HepG2 (cell line): ENCODE data around the gene COA7. TPM values are rescaled to one million over a fixed set of nuclear protein-coding genes. Genes with fewer than 3 reads are reported as not detected.

Experiments used
- FOXC1 ChIP-seq: sonication (generic); formaldehyde crosslinking; IDR thresholded peaks from 2 replicates; pipeline ENCODE4 v1.8.0; 2022; ENCODE audit warnings: mild to moderate bottlenecking, missing genetic modification reagents, borderline replicate concordance
- GFI1 ChIP-seq: sonication (generic); formaldehyde crosslinking; IDR thresholded peaks from 2 replicates; pipeline ENCODE4 v1.5.0; 2020; ENCODE audit warnings: missing genetic modification reagents, mild to moderate bottlenecking, borderline replicate concordance
- LCORL ChIP-seq, 2 experiments: fragments of 450-650 bp in 1 of 2; sonication (generic) in 1 of 2; formaldehyde crosslinking in 1 of 2; IDR thresholded peaks; 2 replicates each; pipeline versions ENCODE4 v1.5.0 to v1.6.1; 2017 to 2020; ENCODE audit warnings: antibody characterized with exemption in 1 of 2, missing genetic modification reagents in 1 of 2
- MBNL3 ChIP-seq: fragments of 250-450 bp; sonication (Bioruptor Pico); conservative IDR thresholded peaks from 2 replicates; pipeline ENCODE4 v1.8.0; 2022; ENCODE audit warnings: mild to moderate bottlenecking, inconsistent platforms
- NFYC ChIP-seq: IDR thresholded peaks from 2 replicates; pipeline ENCODE4 v1.6.1; 2016; ENCODE audit warnings: missing genetic modification reagents, missing compliant biosample characterization
- PHB2 ChIP-seq: fragments of 450-650 bp; IDR thresholded peaks from 2 replicates; pipeline ENCODE4 v1.6.1; 2018; ENCODE audit not compliant: partially characterized antibody
- POLR2AphosphoS2 ChIP-seq: IDR thresholded peaks from 2 replicates; pipeline ENCODE4 v1.6.1; 2011; ENCODE audit warnings: low read depth, low read length, improper control_type of control experiment
- ZNF552 ChIP-seq: sonication (generic); formaldehyde crosslinking; IDR thresholded peaks from 2 replicates; pipeline ENCODE4 v1.9.0; 2022; ENCODE audit warnings: missing genetic modification reagents, mild to moderate bottlenecking, borderline replicate concordance
- ZNF619 ChIP-seq: sonication (generic); formaldehyde crosslinking; IDR thresholded peaks from 2 replicates; pipeline ENCODE4 v1.4.0; 2020; ENCODE audit warnings: mild to moderate bottlenecking, missing genetic modification reagents
- polyA plus RNA-seq, 8 experiments: library from polyadenylated mRNA; depleted of rRNA in 3 of 8; stranded (reverse) in 7 of 8; unstranded in 1 of 8; fragments of >200 nt; fragmentation: Illumina TruSeq in 4 of 8; extraction: Trizol in 4 of 8; gene quantifications; 2 replicates each; pipeline versions ENCODE4 v1.2.1 to v1.2.3, GENCODE V29; 2011 to 2016; ENCODE audit warnings: low read depth in 4 of 8, missing spikeins in 1 of 8, mixed read lengths in 1 of 8; ENCODE audit not compliant: insufficient read depth in 1 of 8
- total RNA-seq, 5 experiments: library from RNA; depleted of rRNA; stranded (reverse); fragments of >200 nt; fragmentation: Illumina TruSeq; extraction: Trizol; gene quantifications; 2 replicates each; pipeline ENCODE4 v1.2.3, GENCODE V29; 2016; ENCODE audit warnings: low read depth in 1 of 5
- TF ChIP-seq, protein P1 (sequence below): sonication (generic); formaldehyde crosslinking; IDR thresholded peaks from 2 replicates; pipeline ENCODE4; 2020; ENCODE audit warnings: missing genetic modification reagents, mild to moderate bottlenecking, borderline replicate concordance
- TF ChIP-seq, protein P2 (sequence below): sonication (generic); formaldehyde crosslinking; IDR thresholded peaks from 2 replicates; pipeline ENCODE4 v1.5.1; 2020; ENCODE audit warnings: mild to moderate bottlenecking, moderate library complexity, missing genetic modification reagents
- TF ChIP-seq, protein P3 (sequence below): sonication (generic); formaldehyde crosslinking; IDR thresholded peaks from 2 replicates; pipeline ENCODE4 v1.8.0; 2022; ENCODE audit warnings: missing genetic modification reagents, mild to moderate bottlenecking, inconsistent platforms, borderline replicate concordance
- TF ChIP-seq, protein P4 (sequence below): sonication (generic); formaldehyde crosslinking; IDR thresholded peaks from 2 replicates; pipeline ENCODE4 v1.4.0; 2020; ENCODE audit warnings: missing genetic modification reagents
- TF ChIP-seq, protein P5 (sequence below): sonication (generic); formaldehyde crosslinking; IDR thresholded peaks from 2 replicates; pipeline ENCODE4 v1.4.0; 2020; ENCODE audit warnings: missing genetic modification reagents

Gene COA7
- total and polyA plus RNA-seq, 2 of the 13 experiments (the other 11 are each of a cell fraction or from before 2014, with no cell fraction given): 12.3 to 30.4 TPM

DNA sequence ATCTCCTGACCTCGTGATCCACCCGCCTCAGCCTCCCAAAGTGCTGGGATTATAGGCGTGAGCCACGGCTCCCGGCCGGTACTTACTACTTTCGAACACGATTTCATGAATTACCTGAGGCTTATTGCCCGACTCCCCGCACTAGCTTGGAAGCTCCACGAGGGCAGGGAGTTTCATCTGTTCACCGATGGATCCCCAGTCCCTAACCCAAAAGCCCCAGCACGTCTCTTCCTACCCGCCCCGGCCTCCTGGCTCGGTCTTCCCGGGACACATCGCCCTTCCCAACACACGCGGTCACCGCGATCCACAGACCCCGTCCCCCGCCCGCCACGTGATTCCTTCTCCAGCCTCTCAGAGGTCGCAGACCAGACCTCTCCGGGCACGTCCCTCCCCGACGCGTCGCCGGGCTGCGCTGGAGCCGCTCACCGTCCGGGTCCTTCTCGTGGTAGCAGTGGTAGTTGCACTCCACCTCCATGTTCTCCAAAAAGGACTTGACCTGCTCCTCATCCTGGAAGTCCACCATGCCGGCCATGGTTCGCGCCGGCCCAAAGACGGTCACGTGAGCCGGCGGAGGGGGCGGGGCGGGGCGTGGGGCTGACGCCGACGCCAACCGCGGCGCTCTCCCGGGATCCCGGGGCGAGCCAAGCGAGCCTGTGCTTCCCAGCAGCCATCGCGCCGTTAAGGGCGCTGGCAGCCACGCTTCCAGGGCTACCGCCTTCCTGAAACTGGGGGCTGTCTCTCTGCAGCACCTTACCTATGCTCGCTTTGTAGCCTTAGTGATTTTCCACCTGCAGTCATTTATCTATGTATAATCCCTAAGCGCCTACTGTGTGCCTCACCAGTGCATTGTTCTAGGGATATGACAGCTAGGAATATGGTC is at the start of gene COA7 (continued):
- TF ChIP-seq POLR2AphosphoS2: no peak
- TF ChIP-seq, protein P1, sequence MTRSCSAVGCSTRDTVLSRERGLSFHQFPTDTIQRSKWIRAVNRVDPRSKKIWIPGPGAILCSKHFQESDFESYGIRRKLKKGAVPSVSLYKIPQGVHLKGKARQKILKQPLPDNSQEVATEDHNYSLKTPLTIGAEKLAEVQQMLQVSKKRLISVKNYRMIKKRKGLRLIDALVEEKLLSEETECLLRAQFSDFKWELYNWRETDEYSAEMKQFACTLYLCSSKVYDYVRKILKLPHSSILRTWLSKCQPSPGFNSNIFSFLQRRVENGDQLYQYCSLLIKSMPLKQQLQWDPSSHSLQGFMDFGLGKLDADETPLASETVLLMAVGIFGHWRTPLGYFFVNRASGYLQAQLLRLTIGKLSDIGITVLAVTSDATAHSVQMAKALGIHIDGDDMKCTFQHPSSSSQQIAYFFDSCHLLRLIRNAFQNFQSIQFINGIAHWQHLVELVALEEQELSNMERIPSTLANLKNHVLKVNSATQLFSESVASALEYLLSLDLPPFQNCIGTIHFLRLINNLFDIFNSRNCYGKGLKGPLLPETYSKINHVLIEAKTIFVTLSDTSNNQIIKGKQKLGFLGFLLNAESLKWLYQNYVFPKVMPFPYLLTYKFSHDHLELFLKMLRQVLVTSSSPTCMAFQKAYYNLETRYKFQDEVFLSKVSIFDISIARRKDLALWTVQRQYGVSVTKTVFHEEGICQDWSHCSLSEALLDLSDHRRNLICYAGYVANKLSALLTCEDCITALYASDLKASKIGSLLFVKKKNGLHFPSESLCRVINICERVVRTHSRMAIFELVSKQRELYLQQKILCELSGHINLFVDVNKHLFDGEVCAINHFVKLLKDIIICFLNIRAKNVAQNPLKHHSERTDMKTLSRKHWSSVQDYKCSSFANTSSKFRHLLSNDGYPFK (CRISPR knock-in tag): peak; percentile 82; the same call in 1 of the 2 replicates
- TF ChIP-seq, protein P2, sequence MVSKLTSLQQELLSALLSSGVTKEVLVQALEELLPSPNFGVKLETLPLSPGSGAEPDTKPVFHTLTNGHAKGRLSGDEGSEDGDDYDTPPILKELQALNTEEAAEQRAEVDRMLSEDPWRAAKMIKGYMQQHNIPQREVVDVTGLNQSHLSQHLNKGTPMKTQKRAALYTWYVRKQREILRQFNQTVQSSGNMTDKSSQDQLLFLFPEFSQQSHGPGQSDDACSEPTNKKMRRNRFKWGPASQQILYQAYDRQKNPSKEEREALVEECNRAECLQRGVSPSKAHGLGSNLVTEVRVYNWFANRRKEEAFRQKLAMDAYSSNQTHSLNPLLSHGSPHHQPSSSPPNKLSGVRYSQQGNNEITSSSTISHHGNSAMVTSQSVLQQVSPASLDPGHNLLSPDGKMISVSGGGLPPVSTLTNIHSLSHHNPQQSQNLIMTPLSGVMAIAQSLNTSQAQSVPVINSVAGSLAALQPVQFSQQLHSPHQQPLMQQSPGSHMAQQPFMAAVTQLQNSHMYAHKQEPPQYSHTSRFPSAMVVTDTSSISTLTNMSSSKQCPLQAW: peak; percentile 45; the same call in 1 of the 2 replicates
- no peak for TF ChIP-seq MBNL3 (CRISPR knock-in tag)
- TF ChIP-seq FOXC1 (CRISPR knock-in tag): peak; percentile 93
- TF ChIP-seq, protein P3, sequence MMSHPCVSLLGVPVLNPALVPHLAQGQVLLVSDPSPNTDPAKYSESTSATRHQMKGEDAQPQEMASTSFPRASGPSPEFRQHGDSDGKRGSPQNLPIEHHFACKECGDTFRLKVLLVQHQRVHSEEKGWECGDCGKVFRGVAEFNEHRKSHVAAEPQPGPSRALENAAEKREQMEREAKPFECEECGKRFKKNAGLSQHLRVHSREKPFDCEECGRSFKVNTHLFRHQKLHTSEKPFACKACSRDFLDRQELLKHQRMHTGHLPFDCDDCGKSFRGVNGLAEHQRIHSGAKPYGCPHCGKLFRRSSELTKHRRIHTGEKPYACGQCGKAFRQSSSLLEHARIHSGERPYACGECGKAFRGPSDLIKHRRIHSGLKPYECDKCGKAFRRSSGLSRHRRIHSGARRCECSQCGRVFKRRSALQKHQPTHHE (CRISPR knock-in tag): peak; percentile 52; the same call in 1 of the 2 replicates
- no peak; the same call in none of the 2 replicates for TF ChIP-seq NFYC
- TF ChIP-seq GFI1 (CRISPR knock-in tag): peak; percentile 67
- peak; percentile 38; the same call in 1 of the 2 replicates for TF ChIP-seq ZNF619 (CRISPR knock-in tag)
- no peak for TF ChIP-seq LCORL (IDR thresholded peaks at IDR 0.05)
- no peak for TF ChIP-seq LCORL (CRISPR knock-in tag; IDR thresholded peaks at IDR 0.05)
- TF ChIP-seq PHB2: no peak
- no peak for TF ChIP-seq ZNF552 (CRISPR knock-in tag)
- TF ChIP-seq, protein P4, sequence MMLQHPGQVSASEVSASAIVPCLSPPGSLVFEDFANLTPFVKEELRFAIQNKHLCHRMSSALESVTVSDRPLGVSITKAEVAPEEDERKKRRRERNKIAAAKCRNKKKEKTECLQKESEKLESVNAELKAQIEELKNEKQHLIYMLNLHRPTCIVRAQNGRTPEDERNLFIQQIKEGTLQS: 0 out of 2 replicates have a peak, but pooled peaks have one; percentile 33
- TF ChIP-seq, protein P5, sequence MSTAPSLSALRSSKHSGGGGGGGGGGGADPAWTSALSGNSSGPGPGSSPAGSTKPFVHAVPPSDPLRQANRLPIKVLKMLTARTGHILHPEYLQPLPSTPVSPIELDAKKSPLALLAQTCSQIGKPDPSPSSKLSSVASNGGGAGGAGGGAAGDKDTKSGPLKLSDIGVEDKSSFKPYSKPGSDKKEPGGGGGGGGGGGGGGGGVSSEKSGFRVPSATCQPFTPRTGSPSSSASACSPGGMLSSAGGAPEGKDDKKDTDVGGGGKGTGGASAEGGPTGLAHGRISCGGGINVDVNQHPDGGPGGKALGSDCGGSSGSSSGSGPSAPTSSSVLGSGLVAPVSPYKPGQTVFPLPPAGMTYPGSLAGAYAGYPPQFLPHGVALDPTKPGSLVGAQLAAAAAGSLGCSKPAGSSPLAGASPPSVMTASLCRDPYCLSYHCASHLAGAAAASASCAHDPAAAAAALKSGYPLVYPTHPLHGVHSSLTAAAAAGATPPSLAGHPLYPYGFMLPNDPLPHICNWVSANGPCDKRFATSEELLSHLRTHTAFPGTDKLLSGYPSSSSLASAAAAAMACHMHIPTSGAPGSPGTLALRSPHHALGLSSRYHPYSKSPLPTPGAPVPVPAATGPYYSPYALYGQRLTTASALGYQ (CRISPR knock-in tag): no peak; the same call in 1 of the 2 replicates
